Activated T-cell treated with anti-CD3 and anti-CD28 coated beads, Interleukin-2, amount 50 U/mL, for 48 hours (primary cell): ENCODE results near the gene PRAC2.

ENCODE experiments used
- DNase-seq, 2 experiments: peaks; one replicate each; pipeline ENCODE4 v3.0.0-alpha.2; 2020

PRAC2 gene

DNA sequence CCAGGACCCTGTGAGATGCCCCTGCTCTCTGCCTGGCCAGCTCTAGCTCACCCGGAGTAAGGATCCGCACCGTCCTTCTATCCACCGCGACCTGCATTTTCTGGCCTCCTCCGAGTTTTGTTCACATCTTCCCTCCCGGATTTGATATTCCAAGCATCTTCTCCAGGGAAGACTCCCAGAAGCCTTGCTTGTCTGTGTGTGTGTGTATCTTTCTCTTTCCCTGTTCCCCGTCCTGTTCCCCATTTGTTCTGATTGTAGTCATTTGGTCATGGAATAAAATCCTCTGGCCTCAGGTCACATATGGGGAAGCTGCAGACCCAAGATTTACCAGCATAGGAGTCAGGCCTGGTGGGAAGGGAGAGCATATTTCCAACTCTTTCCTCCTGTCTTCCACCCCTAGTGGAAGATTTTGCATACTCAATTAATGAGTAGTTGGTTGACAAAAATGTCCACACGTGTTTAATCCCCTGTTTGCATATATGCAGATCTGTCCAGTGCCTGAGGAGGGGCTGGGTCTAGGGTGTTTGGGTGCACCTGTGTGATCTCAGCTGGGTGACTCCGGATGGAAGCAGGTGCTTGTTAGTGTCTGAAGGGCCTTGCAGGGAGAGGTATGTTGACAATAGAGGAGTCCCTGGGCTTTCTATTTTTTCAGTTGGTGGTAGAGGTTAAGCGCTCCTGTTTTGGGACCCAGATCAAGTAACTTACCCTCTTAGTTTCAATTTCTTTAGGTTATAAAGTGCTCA is 2.5 kb upstream of the PRAC2 start:
- DNase-seq: no peak

GRCh38 chr17:48721009-48721402 is 2.0 kb upstream of the PRAC2 start:
- DNase-seq: no peak

DNA sequence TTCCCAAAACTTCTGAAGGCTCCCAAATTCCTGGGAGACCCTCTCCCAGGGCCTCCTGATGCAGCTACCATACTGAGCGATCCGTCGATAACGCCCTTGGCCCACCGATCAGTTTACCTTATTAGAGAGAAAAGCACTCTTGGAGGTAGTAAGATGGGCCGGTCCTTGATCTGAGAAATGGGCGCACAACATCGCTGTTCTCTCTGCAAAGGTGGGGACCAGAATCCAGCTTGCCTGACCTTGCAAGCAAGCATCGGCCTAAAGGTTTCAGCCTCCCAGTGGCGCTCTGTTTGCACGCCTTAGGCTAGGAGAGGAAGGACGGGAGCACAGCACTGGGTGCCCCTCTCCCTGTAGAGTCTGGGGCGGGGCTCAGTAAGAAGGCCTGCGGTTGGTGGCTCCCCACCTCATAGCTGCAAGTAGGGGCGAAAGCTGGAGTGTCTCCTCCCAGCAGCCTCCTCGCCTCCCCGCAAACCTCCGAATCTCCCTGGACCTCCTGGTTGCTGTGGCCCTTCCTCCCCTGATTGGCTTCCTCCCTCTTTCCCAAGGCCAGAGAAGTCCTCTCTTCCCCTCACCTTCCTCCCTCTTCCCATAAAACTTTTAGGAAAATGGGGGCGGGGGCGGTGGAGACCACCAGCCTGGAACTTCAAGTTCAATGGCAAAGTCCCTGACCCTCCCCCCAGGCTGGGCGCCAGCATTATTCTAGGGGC is 631 bp upstream of the PRAC2 start, which contains the start of gene PRAC1:
Gene PRAC1, minus strand, starts transcription at position 318 of the 707 bp plus-strand sequence. Its CDS starts 126 bp downstream, at position 192.
- DNase-seq: no peak

DNA sequence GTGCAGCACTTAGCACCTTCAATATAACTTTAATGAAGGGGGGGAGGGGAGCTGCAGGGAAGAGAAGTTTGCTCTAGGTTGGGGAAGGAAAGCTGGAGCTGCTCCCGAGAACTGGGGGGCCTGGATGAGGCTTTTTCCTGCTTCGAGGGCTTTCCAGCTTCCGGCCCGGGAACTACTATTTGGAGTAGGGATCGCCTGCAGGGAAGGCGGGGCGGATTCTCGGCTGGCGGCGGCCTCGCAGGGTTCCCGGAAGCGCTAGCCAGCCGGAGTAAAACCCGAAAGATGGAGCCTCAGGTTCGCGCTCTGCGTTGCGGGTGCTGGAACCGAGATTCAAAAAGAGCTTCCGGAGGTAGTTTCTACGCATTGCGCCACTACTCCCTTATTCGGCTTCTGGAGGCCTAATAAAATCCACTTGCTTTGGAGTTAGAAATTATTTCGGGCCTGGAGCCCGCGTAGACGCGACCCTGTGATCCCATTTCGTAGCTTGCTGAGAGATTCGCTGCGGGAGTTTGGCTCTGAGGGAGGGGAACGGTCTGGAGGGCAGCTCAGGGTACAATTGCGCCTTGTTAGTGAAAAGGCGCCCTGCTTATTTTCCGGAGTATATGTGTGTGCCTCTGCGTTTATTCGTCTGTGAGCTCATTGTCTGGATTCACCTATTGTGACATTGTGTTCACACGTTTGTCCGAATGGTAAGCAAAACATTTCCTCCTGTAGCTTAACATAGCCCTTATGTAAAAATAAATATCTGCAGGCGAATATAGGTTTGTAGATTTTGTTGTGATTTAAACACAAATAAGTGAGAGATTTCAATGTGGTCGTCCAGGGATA is 652 bp downstream of the PRAC2 start:
- peak in 1 of 2 experiments; percentile 40 for DNase-seq

DNA sequence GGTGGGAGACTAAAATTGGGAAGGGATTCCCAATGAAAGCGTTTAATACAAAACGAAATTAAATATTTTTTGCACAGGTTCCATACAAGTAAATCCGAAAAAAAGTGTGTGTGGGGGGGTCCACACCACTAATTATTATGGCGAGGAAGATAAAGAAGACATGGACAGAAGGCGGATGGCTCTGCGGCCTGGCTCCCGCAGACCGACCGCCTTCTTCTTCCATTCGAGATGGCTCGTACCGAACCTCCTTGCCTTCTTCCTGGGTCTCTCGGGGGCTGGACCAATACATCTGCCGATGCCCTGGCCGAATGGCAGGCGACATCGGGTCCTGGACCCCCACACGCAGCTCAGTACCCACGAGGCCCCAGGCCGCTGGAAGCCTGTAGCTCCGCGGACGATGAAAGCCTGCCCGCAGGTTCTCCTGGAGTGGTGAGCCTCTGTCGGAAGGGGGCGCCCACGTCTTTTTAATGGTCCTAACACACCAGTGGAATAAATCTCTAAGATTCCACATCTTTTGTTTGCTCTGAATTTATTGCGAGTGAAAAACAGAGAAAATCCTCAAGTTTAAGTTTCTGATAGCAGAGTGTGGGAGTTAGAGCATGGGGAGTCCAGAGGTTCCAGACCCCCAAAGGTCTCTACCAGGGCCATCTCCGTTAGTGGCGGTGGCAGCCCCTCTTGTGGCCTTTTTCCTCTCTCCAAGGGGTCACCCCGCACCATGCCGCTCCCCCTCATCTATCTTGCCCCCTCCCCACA is 1.4 kb downstream of the PRAC2 start:
- DNase-seq: peak; percentile 88 to 91

DNA sequence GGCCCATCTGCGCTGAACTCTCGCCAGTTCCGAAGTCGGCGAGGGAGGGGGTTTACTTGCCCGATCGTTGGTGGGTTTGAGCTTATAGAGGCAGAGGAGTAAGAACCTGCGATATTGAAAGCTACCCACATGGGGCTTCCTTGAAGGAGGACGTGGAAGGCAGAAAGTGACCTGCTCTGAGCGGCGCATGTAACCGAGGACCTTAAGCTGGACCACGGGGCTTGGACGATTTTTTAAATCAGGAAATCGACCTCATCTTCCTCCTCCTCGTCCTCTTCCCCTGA is 2.0 kb downstream of the PRAC2 start:
- peak in 1 of 2 experiments; percentile 41 for DNase-seq

- DNase-seq: peak in 1 of 2 experiments; percentile 30
These were observed 2.5 kb downstream of the PRAC2 start for GRCh38 chr17:48725288-48726064.

DNA sequence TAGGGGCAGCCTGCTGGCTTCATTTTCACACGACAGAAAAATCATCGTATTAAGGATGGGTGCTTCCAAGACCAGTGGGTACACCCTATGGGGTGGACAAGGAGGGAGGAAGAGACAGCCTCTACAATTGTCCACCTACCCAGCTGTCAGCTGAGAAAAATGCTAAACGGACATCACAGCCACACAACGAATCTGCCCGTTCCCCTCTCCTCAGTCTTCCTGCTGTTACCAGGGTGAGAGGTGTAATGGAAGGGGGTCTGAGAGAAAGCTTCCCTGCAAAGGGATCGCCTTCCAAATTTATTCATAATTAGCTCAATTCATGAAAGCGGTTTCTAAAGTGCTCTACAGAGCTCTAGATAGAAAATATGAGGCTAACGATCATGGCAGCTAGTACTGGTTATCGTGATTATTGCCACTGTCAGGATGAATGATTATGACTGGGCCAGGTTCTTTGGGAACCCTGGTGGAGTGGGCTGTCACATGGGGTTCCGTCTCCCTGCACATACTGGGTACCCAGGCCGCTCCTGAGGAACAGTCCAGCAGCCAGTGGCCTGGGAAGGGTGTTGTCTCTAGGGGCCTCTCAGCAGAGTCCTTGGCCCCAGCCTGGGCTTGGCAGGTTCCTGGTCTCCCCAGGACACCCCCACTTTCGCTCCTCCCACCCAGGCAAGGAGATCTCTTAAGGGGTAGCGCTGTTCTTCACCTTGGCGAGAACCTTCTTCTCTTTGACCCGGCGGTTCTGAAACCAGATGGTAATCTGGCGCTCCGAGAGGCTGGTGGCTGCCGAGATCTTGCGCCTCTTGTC is 3.3 kb downstream of the PRAC2 start:
- DNase-seq: no peak

DNA sequence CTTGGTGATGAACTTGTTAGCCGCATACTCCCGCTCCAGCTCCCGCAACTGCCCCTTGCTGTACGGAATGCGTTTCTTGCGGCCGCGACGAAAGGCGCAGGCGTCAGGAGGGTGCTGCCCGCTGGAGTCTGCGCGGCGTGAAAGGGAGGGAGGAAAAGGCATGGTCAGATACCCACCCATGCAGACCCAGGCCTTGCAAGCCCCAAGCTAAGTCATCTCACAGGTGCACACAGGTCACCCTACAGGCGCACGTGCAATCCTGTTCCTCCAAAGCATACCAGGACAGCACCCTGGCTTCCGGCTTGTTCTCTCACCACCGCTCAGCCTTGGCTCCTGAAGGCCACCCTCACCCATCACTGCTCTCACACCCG is 3.9 kb downstream of the PRAC2 start:
- no peak for DNase-seq

GRCh38 chr17:48727415-48728175 is 4.6 kb downstream of the PRAC2 start:
- no peak for DNase-seq

DNA sequence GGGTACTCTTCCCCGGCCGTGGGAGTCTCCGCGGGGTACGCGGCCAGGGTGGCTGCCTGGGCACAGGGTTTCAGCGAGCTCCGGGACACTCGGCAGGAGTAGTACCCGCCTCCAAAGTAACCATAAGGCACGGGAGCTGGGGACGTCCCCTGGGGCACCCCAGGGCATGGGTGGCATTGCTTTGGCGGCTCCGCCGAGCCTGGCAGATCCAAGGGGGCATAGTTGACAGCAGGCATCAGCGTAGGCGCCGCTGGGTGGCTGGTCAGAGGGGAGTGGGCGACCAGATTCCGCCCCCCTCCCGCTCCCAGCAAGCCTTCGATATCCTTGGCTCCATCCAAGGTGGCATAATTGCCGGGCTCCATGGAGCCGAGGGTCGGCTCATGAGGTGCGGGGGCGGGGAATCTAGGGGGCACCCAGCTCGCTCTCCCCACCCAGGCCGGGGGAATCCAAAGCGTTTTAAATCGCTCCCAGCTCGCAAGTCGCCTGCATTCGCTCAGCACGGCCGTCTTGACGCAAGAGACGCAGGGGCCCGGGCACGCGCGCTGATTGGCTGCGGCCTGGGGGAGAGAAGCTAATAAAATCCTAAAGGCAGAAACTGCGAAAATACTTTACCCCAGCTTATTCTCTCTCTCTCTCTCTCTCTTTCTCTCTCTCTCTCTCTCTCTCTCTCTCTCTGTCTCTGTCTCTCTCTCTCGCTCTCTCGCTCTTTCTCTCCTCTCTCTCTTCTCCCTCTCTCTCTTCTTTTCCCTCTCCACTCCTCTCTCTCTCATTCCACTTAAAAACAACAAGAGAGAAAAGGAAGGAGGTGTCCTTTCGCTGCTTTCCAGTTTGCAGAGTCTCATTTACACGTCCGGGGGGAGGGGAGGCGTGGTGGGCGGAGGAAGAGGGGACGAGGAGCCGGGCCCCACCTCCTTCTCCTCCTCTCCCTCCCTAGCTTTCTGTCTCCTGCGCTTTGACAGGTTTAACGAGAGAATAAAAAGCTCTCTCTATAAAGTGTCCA is 5.5 kb downstream of the PRAC2 start, which contains the start of gene HOXB13:
Gene HOXB13, minus strand, starts transcription at position 519 of the 1,000 bp plus-strand sequence. Its CDS starts 157 bp downstream, at position 362.
- DNase-seq: peak; percentile 56 to 69

- DNase-seq: no peak
These were observed 6.6 kb downstream of the PRAC2 start for GRCh38 chr17:48729335-48730239.

- no peak for DNase-seq
These were observed 7.2 kb downstream of the PRAC2 start for GRCh38 chr17:48730240-48730550.

GRCh38 chr17:48731355-48731754 is 8.4 kb downstream of the PRAC2 start:
- no peak for DNase-seq

DNA sequence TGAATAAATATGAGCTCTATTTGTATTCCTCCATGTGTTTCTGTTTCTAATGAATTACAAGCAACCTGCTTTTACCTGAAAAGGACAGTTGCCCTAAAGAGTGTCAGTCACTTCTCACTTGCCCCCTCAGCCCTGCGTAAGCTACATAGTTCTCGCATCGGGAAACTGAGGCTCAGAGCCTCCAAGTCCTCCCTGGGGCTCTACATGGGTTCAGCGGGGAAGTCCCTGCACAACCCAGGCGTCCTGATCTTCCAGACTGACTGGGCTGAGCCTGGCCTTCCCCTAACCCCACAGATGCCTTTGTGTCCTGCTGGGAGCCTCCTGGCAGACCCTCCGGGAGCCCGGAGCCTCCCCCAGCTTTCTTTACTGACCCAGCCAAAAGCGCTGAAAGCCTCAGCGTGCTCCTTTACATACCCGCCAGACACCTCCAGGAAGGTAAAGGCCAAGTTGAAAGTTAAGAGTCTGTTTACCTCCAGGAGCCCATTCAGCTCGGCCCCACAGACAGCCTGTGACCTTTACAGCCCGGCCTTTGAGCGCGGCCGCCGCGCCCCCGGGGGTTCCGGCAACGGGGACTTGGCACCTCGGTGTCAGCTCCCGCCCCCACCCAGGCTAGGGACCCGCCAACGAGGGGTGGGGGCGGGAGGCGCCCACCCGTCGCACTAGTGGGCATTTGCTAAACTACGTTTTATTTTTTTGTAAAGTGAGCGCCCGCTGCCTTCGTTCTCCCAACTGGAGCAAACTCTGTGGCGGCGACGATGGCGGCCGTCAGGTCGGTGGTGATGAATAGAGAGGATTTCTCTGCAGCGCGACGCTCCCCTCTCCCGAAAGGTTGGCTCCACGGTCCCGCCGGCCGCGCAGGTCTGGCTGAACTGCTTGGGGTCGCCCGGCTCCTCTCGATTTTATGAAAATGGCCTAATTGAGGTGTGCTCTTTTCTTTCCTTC is 10.0 kb downstream of the PRAC2 start:
- no peak for DNase-seq

- no peak for DNase-seq
These were observed 10.8 kb downstream of the PRAC2 start for GRCh38 chr17:48733632-48734328.
